Measurements from ENCODE around the gene KDM2A.

The KDM2A gene

GRCh38 chr11:67157691-67158090, 38.6 kb downstream of the KDM2A start:
- no peak for TF ChIP-seq CTCF (IDR thresholded peaks at IDR 0.05; ENCODE audit: control insufficient read depth, extremely low read depth, insufficient read depth)
- DNase-seq (ENCODE audit: low read depth) = no peak
- H3K4me3 ChIP-seq (ENCODE audit: low read depth, low read length) = no peak overlapping the region

DNA sequence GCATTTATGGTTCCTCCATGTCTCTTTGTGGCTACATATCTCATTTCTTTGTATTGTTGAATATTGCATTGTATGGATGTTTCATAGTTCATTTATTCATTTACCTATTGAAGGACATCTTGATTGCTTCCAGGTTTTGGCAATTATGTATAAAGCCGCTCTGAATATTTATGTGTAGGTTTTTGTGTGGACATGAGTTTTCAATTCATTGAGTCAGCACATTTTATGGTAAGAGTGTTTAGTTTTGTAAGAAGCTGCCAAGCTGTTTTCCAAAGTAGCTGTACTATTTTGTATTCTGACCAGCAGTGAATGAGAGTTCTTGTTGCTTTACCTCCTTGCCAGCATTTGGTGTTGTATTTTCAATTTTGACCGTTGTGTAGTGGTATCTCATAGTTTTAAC, 39.2 kb downstream of the KDM2A start:
- no peak overlapping the region for H3K4me3 ChIP-seq (ENCODE audit: low read depth, low read length)
- no peak for DNase-seq (ENCODE audit: low read depth)
- TF ChIP-seq CTCF (IDR thresholded peaks at IDR 0.05; ENCODE audit: control insufficient read depth, extremely low read depth, insufficient read depth) = no peak

- H3K4me3 ChIP-seq (ENCODE audit: low read depth, low read length) = no peak overlapping the region
- no peak for TF ChIP-seq CTCF (IDR thresholded peaks at IDR 0.05; ENCODE audit: control insufficient read depth, extremely low read depth, insufficient read depth)
- DNase-seq (ENCODE audit: low read depth) = no peak
Observed at GRCh38 chr11:67160045-67160444, 41.0 kb downstream of the KDM2A start.

GRCh38 chr11:67160872-67161783, 42.1 kb downstream of the KDM2A start:
- H3K4me3 ChIP-seq (ENCODE audit: low read depth, low read length) = no peak overlapping the region
- no peak for DNase-seq (ENCODE audit: low read depth)
- TF ChIP-seq CTCF (IDR thresholded peaks at IDR 0.05; ENCODE audit: control insufficient read depth, extremely low read depth, insufficient read depth) = no peak

- TF ChIP-seq CTCF (IDR thresholded peaks at IDR 0.05; ENCODE audit: control insufficient read depth, extremely low read depth, insufficient read depth) = no peak
- no peak for DNase-seq (ENCODE audit: low read depth)
- H3K4me3 ChIP-seq (ENCODE audit: low read depth, low read length) = no peak overlapping the region
Observed at GRCh38 chr11:67163006-67163405, 43.9 kb downstream of the KDM2A start.

GRCh38 chr11:67165623-67166022, 46.6 kb downstream of the KDM2A start:
- no peak overlapping the region for H3K4me3 ChIP-seq (ENCODE audit: low read depth, low read length)
- DNase-seq (ENCODE audit: low read depth) = no peak
- TF ChIP-seq CTCF (IDR thresholded peaks at IDR 0.05; ENCODE audit: control insufficient read depth, extremely low read depth, insufficient read depth) = no peak

DNA sequence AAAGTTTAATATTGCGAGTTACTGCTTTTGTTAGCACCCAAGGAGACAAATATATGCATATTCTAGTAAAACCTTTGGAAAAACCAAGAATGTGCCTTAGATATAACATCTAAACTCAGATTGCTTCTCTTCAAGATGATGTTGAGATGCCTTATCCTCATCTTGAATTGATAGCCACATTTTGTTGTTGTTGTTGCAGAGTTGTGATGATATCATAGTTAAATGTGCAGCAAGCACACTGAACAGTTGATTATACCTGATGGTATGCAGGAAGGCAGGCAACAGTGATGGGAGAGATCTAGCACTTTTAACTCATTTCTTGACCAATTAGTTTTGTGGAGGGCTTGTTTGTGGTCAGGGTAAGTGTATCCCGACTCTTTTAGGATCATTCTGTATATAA, 48.0 kb downstream of the KDM2A start:
- no peak overlapping the region for H3K4me3 ChIP-seq (ENCODE audit: low read depth, low read length)

More for the DNA sequence above, 48.0 kb downstream of the KDM2A start:
- no peak for TF ChIP-seq CTCF (IDR thresholded peaks at IDR 0.05; ENCODE audit: control insufficient read depth, extremely low read depth, insufficient read depth)
- no peak for DNase-seq (ENCODE audit: low read depth)

All from LNCaP clone FGC (cell line).